ENCODE results near the gene CHST15. TPM values are rescaled to one million over a fixed set of nuclear protein-coding genes. Genes with fewer than 3 reads are reported as not detected.

CHST15 gene
- total and polyA plus RNA-seq, 2 experiments from 2014 or later = 0.06 to 0.11 TPM

DNA sequence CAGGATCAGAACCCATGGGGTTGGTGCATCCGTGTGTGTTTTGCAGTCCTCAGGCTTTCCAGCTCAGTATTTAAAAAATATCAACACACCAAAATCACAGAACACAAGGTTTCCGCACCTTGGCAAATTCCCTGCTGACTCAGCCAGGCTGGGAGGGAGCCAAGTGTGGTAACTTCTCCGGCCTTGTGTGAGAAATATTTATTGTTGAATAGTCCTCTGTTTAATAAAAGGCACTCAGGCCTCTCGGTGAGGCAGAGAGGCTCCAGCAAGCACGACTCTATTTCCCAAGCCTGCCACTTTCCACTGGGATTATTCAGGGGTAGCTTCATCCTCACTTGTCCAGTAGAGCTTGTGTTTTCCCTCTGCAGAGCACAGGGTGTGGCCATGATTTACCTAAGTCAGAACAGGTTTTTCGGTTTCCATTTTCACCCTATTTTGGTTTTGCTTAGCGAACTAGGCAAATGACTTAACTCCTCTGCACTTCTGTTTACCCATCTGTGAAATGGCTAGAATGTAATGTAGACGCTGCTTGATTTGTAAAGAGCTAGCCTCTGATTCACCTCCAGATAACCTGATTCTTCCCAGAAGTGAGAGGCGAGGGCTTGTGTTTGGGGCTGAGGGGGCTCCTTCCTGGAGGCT is 13.0 kb upstream of the CHST15 start:
- H3K36me3 ChIP-seq (ENCODE audit: low read depth) = no peaks in the 10 kb centered on the region
- H3K9ac ChIP-seq = no peak overlapping the region
- DNase-seq = peak; percentile 71
- H2AFZ ChIP-seq = no peak overlapping the region
- no peaks in the 10 kb centered on the region for H3K9me2 ChIP-seq (ENCODE audit: insufficient read depth)
- WGBS, 2 experiments (ENCODE audit: low coverage in 1 of 2, low lambda C conversion rate in 2 of 2, missing lambda C conversion rate in 2 of 2) = 40 to 42% methylated on average over 9 of the region's 9 CpGs
- H3K27ac ChIP-seq = no peak overlapping the region
- no peak for TF ChIP-seq EZH2 (IDR thresholded peaks at IDR 0.05; ENCODE audit: insufficient read depth, poor library complexity, severe bottlenecking)
- TF ChIP-seq EZH2phosphoT487 (IDR thresholded peaks at IDR 0.05; ENCODE audit: insufficient read depth, low read depth) = no peak
- no peaks in the 10 kb centered on the region for H4K20me1 ChIP-seq (ENCODE audit: insufficient read depth)
- no peak overlapping the region for H3K4me3 ChIP-seq
- H3K4me1 ChIP-seq (ENCODE audit: insufficient read depth) = no peaks in the 10 kb centered on the region
- in situ Hi-C loops (cut with MboI) = no loop called here
- H3F3A ChIP-seq (ENCODE audit: insufficient read depth) = no peaks in the 10 kb centered on the region
- no peaks in the 10 kb centered on the region for H3K79me2 ChIP-seq (ENCODE audit: insufficient read depth)
- H3K9me3 ChIP-seq (ENCODE audit: low read depth) = no peaks in the 10 kb centered on the region
- no peak overlapping the region for H3K4me2 ChIP-seq (ENCODE audit: unreplicated experiment)
- peaks cover 12% of the 10 kb centered on the region; the same call in 1 of the 2 replicates for H3K27me3 ChIP-seq (replicated peaks; ENCODE audit: insufficient read depth)

DNA sequence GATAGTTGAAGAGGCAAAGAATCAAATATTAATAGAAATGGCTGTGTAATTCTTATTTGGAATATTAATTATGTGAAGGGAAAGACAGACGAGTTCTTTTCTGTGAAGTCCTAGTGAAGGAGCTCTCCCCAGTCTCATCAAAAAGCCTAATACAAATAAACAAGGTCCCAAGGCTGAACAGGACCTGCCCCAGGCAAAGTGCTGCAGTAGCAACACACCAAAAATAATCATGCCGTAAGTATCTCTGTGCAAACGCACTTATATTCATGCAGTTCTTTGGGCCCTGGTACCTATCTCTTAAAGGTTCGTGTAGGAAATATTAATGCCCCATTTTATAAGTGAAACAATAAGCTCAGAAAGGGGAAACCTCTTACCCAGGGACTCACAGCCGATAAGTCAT is 12.2 kb upstream of the CHST15 start:
- no peak overlapping the region for H3K9ac ChIP-seq
- no peak overlapping the region for H3K4me3 ChIP-seq
- H3K79me2 ChIP-seq (ENCODE audit: insufficient read depth) = no peaks in the 10 kb centered on the region
- no peaks in the 10 kb centered on the region for H3K4me1 ChIP-seq (ENCODE audit: insufficient read depth)
- no peaks in the 10 kb centered on the region for H3K36me3 ChIP-seq (ENCODE audit: low read depth)
- H3F3A ChIP-seq (ENCODE audit: insufficient read depth) = no peaks in the 10 kb centered on the region
- H3K27ac ChIP-seq = no peak overlapping the region
- in situ Hi-C loops (cut with MboI) = no loop called here
- no peaks in the 10 kb centered on the region for H3K9me2 ChIP-seq (ENCODE audit: insufficient read depth)
- no peaks in the 10 kb centered on the region for H4K20me1 ChIP-seq (ENCODE audit: insufficient read depth)
- no peak overlapping the region for H3K4me2 ChIP-seq (ENCODE audit: unreplicated experiment)
- no peak for DNase-seq
- WGBS, 2 experiments (ENCODE audit: low coverage in 1 of 2, low lambda C conversion rate in 2 of 2, missing lambda C conversion rate in 2 of 2) = 60 to 61% methylated on average over 5 of the region's 5 CpGs
- TF ChIP-seq EZH2 (IDR thresholded peaks at IDR 0.05; ENCODE audit: insufficient read depth, poor library complexity, severe bottlenecking) = no peak
- no peak for TF ChIP-seq EZH2phosphoT487 (IDR thresholded peaks at IDR 0.05; ENCODE audit: insufficient read depth, low read depth)
- H3K27me3 ChIP-seq (replicated peaks; ENCODE audit: insufficient read depth) = peaks cover 12% of the 10 kb centered on the region; the same call in 1 of the 2 replicates
- H2AFZ ChIP-seq = no peak overlapping the region
- no peaks in the 10 kb centered on the region for H3K9me3 ChIP-seq (ENCODE audit: low read depth)

DNA sequence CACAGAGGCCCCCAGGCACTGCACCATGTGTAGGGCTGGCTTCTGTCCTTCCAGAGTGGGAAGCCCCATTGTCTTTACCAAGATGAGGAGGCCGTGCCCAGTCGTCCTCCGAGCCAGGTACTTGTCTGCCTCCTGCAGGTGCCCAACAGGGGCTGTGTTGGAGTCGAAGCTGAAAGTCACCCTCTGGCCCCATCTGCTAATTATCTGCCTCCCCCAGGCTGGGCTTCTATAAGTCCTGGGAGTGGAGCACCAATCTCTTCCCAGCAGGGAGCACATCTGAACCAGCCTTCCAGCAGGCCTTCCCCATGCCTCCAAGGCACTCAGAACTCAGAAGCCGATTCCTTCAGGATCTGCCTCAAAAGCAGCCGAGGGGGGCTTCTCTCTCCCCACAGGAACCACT is 11.6 kb upstream of the CHST15 start:
- Histone ChIP-seq H3K27ac (no peak overlapping the region), H3K4me2 (ENCODE audit: unreplicated experiment) (no peak overlapping the region), H2AFZ (no peak overlapping the region), H3K9me2 (ENCODE audit: insufficient read depth) (no peaks in the 10 kb centered on the region), H3K79me2 (ENCODE audit: insufficient read depth) (no peaks in the 10 kb centered on the region), H3K36me3 (ENCODE audit: low read depth) (no peaks in the 10 kb centered on the region), H3K9me3 (ENCODE audit: low read depth) (no peaks in the 10 kb centered on the region), H3K9ac (no peak overlapping the region), H3K4me3 (no peak overlapping the region), H3K27me3 (replicated peaks; ENCODE audit: insufficient read depth) (peaks cover 12% of the 10 kb centered on the region; the same call in 1 of the 2 replicates), H3F3A (ENCODE audit: insufficient read depth) (no peaks in the 10 kb centered on the region), H3K4me1 (ENCODE audit: insufficient read depth) (no peaks in the 10 kb centered on the region), H4K20me1 (ENCODE audit: insufficient read depth) (no peaks in the 10 kb centered on the region)
- DNase-seq = no peak
- WGBS, 2 experiments (ENCODE audit: low coverage in 1 of 2, low lambda C conversion rate in 2 of 2, missing lambda C conversion rate in 2 of 2) = 31 to 41% methylated on average over 6 of the region's 6 CpGs
- TF ChIP-seq EZH2phosphoT487 (IDR thresholded peaks at IDR 0.05; ENCODE audit: insufficient read depth, low read depth) (no peak), EZH2 (IDR thresholded peaks at IDR 0.05; ENCODE audit: insufficient read depth, poor library complexity, severe bottlenecking) (no peak)
- in situ Hi-C loops (cut with MboI) = no loop called here

DNA sequence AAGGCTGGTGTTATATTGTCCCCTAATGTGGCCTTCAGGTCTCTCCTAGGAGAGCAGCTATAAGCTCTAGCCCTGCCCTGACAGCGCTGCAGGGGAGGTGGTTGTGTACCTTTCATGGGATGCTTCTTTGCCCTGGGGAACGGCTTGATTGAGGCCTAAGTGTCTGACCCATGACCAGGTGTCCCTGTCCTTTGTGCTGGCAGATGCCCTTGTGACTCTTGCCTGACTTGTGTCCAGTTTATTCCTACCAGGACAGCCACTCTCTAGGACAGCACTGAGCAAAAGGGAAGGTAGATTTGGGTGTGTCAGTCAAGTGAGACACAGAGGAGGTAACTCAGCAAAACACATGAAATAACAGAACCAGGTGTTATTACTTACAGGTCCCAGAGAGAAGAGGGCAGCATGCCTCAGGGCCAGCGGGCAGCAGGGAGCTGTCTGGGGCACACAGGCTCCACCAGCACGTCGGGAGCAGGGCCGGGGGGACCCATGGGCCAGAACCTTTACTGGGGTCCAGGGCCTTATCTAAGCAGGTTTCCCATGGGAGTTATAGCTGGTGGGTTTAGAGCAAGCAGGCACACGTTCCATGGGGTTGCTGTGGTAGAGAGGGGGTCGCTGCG is 10.7 kb upstream of the CHST15 start:
- no peak overlapping the region for H3K4me2 ChIP-seq (ENCODE audit: unreplicated experiment)
- H3K79me2 ChIP-seq (ENCODE audit: insufficient read depth) = no peaks in the 10 kb centered on the region
- H3K9me2 ChIP-seq (ENCODE audit: insufficient read depth) = no peaks in the 10 kb centered on the region
- no peaks in the 10 kb centered on the region for H3K4me1 ChIP-seq (ENCODE audit: insufficient read depth)
- H3K9ac ChIP-seq = no peak overlapping the region
- H3K27me3 ChIP-seq (replicated peaks; ENCODE audit: insufficient read depth) = 0 out of 2 replicates have a peak, but pooled peaks cover 11% of the 10 kb centered on the region
- H2AFZ ChIP-seq = no peak overlapping the region
- 40 to 43% methylated on average over 9 of the region's 9 CpGs for WGBS, 2 experiments (ENCODE audit: low coverage in 1 of 2, low lambda C conversion rate in 2 of 2, missing lambda C conversion rate in 2 of 2)
- DNase-seq = no peak
- no peak overlapping the region for H3K27ac ChIP-seq
- no peak overlapping the region for H3K4me3 ChIP-seq
- in situ Hi-C loops (cut with MboI) = no loop called here
- no peaks in the 10 kb centered on the region for H3F3A ChIP-seq (ENCODE audit: insufficient read depth)
- no peaks in the 10 kb centered on the region for H3K9me3 ChIP-seq (ENCODE audit: low read depth)
- H3K36me3 ChIP-seq (ENCODE audit: low read depth) = no peaks in the 10 kb centered on the region
- no peak for TF ChIP-seq EZH2 (IDR thresholded peaks at IDR 0.05; ENCODE audit: insufficient read depth, poor library complexity, severe bottlenecking)
- no peak for TF ChIP-seq EZH2phosphoT487 (IDR thresholded peaks at IDR 0.05; ENCODE audit: insufficient read depth, low read depth)
- no peaks in the 10 kb centered on the region for H4K20me1 ChIP-seq (ENCODE audit: insufficient read depth)
